GM18499 (cell line): Measurements from ENCODE around the gene GRHPR.
"Not testable (repeated sequence)": the region's sequence is repeated elsewhere in the genome, so short reads cannot be mapped to it uniquely, and the experiment has no call there.

Source experiments
- ATAC-seq: cut with Tn5 transposase; IDR thresholded peaks from one replicate; pipeline ENCODE4 v1.9.1; 2021; ENCODE audit warnings: moderate number of reproducible peaks; ENCODE audit not compliant: insufficient read depth, unreplicated experiment

The GRHPR gene

GRCh38 chr9:37420271-37421215, 2.0 kb upstream of the GRHPR start:
- ATAC-seq: no peak

GRCh38 chr9:37421914-37422288, 595 bp upstream of the GRHPR start:
- ATAC-seq: no peak

GRCh38 chr9:37423508-37423907, 1.0 kb downstream of the GRHPR start:
- no peak for ATAC-seq

- ATAC-seq: no peak
These were observed 1.7 kb downstream of the GRHPR start for GRCh38 chr9:37424204-37424685.

GRCh38 chr9:37424686-37425297, 2.3 kb downstream of the GRHPR start:
- ATAC-seq: no peak

GRCh38 chr9:37425298-37425752, 2.8 kb downstream of the GRHPR start:
- no peak for ATAC-seq

GRCh38 chr9:37426431-37426830, 3.9 kb downstream of the GRHPR start:
- ATAC-seq: not testable (repeated sequence)

- no peak for ATAC-seq
These were observed 4.3 kb downstream of the GRHPR start for GRCh38 chr9:37426846-37427245.

- no peak for ATAC-seq
These were observed 5.8 kb downstream of the GRHPR start for GRCh38 chr9:37428345-37428744.

- no peak for ATAC-seq
These were observed 7.2 kb downstream of the GRHPR start for GRCh38 chr9:37429441-37430285.

- no peak for ATAC-seq
These were observed 8.5 kb downstream of the GRHPR start for GRCh38 chr9:37430841-37431597.

- no peak for ATAC-seq
These were observed 9.5 kb downstream of the GRHPR start for GRCh38 chr9:37432020-37432419.

- ATAC-seq: no peak
These were observed 11.4 kb downstream of the GRHPR start for GRCh38 chr9:37433867-37434371.

- ATAC-seq: no peak
These were observed 14.0 kb downstream of the GRHPR start for GRCh38 chr9:37436540-37436939.

- no peak for ATAC-seq
These were observed 14.5 kb downstream of the GRHPR start for GRCh38 chr9:37437010-37437409.

- no peak for ATAC-seq
These were observed 15.1 kb downstream of the GRHPR start for GRCh38 chr9:37437621-37438020.

GRCh38 chr9:37438359-37438758, 15.9 kb downstream of the GRHPR start:
- ATAC-seq: no peak

- no peak for ATAC-seq
These were observed 19.4 kb downstream of the GRHPR start for GRCh38 chr9:37441776-37442370.

- ATAC-seq: no peak
These were observed 20.1 kb downstream of the GRHPR start for GRCh38 chr9:37442556-37442955.
